GM19193 (cell line): ENCODE data around the gene KLK6.

ENCODE experiments used
- POLR2A ChIP-seq: IDR thresholded peaks from 4 replicates; pipeline ENCODE4 v1.6.1; 2011; ENCODE audit not compliant: insufficient read depth, insufficient read length; ENCODE audit errors: extremely low read depth

Gene KLK6

DNA sequence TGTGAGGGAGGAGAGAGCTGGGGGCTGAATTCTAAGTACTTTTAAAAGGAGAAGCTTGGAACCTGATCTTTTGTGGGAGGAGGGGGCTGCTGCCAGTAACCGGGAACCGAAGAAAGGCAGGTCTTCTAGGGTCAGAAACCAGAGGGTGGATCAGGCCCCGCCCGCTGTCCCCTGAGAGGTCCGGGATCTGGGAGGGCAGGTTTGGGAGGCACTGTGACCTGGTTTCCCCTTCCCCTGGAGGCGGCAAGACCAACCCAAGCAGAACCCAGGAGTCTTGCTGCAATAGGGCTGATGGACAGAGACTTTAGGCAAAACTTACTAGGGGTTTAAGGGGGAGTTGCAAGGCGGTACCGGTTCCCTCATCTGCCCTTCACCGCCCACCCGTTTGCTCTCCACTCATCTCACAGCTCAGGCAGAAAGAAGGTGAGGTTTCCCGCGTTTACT is 32.7 kb upstream of the KLK6 start:
- TF ChIP-seq POLR2A: no peak

DNA sequence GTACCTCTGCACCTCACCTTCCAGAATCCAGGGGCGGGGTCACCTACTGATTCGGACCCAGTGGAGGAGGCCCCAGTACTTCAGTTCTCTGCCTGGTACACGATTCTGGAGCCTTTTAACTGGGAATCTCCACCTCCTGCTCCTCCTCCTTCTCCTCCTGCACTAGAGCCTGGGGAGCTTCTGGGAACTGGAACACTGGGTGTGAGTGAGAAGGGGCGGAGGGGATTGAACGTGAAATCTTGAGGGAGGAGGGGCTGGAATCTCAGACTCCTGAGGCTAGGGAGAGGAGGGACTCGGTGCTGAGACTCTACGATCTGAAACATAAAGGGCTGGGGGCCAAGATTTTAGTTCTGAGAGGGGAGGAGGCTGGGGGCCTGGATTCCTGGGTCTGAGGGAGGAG is 32.1 kb upstream of the KLK6 start, which contains the start of gene KLK8:
KLK8 (minus strand) TSS at position 90 of the 400 bp plus-strand sequence. CDS start 437 bp downstream, outside the sequence.
- no peak for TF ChIP-seq POLR2A

DNA sequence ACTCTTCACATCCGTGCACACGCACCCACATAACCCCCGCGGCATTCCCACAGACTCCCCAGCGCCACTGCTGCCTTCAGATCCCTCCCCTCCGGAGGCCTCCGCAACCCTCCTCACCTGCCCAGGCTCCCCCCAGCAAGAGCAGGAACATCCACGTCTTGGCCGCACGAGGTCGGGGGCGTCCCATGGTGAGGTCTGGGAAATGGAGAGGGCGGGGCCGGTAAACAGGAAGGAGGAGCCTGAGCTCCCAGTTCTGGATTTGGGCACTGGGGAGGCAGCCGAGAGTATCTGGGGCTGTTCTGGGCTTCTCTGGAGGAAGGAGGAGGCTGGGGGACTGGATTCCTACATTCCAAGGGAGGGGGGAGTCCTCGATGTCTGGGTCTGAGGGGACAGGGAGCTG is 31.6 kb upstream of the KLK6 start:
- no peak for TF ChIP-seq POLR2A

DNA sequence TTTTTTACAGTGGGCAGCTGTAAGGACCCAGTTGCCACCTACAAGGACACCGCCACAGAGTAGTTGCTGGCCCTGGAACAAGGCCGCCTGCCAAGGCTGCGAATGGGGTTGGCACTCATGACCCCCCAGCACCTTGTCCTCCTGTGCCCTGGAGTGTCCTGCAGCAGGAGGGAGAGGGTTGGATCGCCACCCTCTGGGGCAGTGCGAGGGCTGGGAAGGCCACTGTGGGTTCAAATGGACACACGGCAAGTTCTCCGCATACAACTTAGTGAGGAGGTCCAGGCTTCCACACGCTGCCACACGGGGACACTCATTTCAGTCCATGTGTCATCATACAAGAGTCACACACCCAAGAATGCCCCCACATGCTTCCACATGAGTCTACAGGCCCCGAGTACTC is 31.0 kb upstream of the KLK6 start:
- no peak for TF ChIP-seq POLR2A

DNA sequence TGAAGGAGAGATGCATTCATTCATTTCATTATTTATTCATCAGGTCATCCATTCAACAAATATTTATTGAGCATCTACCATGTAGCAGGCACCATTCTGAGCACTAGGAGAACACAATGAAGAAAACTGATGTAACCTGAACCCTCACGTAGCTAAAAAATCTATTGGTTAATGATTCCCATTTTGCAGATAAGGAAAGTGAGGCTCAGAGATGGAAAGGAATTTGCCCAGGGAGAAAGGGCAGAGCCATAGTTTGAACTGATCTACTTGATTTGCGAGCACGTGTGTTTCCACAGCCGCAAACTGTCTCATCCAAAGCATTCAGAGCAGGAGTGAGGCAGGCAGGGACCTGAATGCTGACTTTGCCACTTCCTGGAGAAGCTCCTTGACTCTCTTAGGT is 29.3 kb upstream of the KLK6 start:
- no peak for TF ChIP-seq POLR2A

DNA sequence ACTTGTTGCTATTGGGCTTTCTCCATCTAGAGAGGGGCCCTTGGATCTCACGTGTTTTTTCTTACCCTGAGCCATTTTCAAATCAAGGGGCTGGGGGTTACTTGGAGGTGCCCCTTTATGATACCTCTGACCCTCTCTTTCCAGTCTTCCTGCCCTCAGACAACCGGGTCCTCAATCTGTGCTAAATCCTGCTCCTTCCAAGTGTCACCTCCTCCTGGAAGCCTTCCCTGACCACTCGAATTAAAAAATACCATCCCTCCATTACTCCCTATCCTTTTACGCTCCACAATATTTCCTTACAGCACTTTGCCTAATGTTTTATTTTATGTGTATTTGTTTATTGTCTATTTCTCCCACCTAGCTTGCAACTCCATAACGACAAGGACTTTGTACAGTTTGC is 28.7 kb upstream of the KLK6 start:
- TF ChIP-seq POLR2A: no peak

DNA sequence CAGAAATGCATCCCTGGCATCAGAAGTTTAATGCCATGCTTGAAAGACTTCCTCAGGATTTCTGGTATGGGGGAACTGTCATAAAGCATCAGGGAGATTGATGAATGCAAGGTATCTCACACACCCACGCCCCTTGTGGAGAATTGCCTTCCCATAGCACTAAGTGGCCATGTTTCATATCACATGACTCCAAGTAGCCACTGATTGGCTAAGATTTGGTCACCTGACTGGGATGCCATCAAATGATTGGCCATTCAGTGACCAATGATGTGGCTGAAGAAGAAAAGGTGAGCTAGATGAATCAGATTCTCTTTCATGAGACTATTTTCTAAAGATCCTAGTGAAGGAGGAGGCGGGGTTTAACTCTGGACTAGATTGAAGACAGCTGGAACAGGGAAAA is 24.7 kb upstream of the KLK6 start:
- no peak for TF ChIP-seq POLR2A

DNA sequence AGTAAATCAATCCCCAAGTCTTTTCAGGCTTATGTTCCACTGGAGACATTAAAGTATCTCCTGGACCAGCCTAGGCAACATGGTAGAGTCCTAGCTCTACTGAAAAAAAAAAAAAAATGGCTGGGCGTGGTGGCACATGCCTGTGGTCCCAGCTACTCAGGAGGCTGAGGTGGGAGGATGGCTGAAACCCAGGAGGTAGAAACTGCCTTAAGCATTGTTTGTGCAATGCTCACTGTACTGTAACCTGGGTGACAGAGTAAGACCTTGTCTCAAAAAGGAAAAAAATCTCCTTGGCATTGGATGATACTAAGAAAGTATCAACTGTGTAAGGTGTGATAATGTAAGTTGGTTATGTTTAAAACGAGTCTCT is 23.3 kb upstream of the KLK6 start:
- TF ChIP-seq POLR2A: no peak

DNA sequence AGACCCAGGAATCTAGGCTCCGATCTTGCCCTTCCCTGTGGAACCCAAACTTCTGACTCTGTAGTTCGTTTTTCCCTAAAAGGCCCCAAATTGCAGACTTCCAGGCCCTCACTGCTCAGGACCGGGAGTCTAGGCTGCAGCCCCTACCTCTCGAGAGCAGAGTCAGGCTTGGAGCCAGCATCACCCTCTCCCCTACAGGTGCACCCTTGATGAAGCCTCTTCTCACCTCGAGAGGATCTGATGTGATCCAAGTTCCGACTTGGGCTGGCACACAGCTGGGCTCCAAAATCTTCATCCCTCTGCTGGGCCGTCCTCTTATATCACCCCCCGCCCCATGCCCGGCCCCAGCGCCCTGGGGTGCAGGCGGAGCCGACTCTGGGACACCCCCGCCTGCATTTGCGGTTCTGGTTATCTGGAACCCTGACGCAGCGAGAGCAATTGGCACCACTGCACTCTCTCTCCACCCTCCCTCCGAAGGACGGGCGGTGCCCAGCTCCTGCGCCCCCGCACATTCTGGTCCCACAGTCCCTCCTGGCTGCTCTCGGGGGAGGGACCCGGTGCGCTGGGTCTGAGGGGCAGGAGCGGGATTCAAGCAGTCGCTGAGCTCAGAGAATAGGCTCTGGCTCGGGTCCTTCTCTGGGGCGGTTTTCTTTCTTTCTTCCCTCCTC is 14.4 kb upstream of the KLK6 start, which contains the start of gene KLK7:
KLK7 (minus strand) TSS at position 293 of the 668 bp plus-strand sequence. CDS start 1,518 bp downstream, outside the sequence.
- no peak for TF ChIP-seq POLR2A

DNA sequence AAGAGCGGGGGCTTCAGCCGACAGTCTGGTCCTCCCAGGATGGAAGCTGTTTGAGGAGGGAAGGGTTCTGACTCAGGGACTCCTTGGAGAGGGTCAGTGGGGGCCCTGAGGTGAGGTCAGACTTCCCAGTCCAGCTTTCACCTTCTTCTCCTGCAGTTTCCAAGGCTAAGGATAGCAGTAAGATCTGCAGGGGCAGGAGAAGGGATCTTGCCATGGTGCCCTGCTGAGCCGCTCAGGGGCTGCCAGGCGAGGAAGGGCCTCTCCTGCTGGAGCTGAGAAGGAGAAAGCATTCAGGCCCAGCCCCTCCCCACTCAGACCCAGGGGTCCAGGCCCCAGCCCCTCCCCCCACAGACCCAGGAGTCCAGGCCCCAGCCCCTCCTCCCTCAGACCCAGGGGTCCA is 12.8 kb upstream of the KLK6 start:
- TF ChIP-seq POLR2A: no peak

DNA sequence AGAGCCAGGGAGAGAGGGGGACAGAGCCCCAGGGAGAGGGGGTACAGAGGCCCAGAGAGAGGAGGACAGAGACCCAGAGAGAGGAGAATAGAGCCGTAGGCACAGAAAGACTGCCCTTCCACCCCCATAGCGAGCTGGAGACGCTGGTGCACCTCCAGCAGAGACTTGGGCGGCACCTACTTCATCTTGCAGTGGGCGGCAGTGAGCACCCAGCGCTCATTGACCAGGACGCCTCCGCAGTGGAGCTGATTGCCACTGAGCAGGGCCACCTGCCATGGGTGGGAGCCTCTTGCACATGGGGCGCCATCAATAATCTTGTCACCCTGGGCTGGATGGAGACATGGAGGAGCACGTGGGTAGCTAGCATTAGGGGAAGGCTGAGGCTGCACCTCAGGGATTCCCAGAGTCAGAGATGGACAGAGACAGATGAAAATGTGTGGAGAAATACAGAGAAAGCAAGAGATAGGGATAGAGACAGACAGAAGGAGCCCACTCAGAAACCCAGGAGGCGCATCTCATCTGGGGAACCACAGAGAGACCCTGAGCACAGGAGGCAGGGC is 12.3 kb upstream of the KLK6 start:
- no peak for TF ChIP-seq POLR2A

DNA sequence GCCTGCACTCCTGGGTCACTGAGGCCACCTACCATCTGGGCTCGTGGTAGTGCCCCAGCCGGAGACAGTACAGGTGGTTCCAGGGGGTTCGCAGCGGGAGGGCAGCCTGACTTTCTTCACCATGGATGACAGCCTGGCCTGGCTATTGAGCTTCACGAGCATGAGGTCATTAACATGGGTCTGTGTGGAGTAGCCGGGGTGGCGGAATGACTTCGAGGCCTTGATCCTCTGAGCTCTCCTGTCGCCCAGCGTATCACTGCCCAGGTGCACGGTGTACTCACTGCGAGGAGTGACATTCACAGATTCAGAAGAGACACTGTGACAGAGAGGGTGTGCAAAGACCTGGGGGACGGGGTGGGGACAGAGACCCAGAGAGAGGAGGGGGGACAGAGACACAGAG is 10.8 kb upstream of the KLK6 start:
- no peak for TF ChIP-seq POLR2A

DNA sequence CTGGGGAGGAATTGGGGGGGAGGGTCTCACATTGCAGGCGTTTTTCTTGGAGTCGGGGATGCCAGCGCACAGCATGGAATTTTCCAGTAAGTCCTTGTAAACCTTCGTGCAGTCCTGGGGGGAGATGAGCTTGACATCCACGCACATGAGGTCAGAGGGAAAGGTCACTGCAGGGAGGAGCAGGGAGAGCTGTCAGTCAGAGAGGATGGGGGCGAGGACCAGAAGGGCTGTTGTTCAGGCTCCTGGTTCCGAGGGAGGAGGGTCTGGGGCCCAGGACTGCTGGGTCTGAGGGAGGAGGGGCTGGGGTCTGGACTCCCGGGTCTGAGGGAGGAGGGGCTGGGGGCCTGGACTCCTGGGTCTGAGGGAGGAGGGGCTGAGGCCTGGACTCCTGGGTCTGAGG is 10.4 kb upstream of the KLK6 start:
- no peak for TF ChIP-seq POLR2A

DNA sequence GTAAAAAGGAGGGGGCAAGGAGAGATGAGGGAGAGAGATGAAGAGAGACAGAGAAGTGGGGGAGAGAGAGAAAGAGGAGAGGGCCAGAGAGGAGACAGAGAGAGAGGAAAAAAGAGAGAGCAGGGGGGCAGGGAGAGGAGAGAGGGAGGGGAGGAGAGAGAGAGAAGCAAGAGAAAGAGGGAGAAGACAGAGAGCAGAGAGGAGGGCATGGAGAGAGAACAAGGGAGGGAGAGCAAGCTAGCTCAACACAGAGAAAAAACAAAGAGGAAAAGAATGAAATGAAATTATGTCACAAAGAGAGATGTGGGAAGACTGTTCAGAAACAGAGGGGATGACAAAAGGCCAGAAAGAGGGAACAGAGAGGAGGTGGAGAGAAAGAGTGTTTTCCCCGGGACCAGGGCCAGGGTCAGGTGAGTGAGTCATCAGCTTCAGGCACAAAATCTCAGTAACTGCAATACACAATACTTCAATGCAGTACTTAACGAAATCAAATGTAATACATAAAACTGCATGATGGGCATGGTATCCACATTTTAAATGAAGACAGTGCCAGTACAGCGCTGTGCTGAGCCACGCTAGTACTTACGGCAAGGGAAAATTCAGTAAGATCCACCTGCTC is 9.5 kb upstream of the KLK6 start:
- TF ChIP-seq POLR2A: no peak

DNA sequence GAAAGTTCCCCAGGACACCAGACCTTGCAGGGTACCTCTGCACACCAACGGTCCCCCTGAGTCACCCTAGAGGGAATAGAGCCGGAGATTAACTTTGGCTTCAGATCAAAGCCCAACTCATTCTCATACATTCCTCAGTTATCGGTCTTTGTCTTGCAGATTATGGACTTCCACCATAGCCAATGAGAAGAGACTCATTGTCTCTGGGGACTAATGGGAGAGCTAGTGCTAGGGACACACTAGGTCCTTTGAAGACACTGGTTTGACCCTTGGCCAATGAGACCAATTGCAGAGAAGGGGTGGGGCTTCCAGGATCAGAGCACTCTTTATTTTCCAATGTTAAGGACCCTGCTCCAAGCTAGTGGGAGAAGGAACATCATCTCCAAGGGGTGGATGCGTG is 8.2 kb upstream of the KLK6 start:
- no peak for TF ChIP-seq POLR2A

DNA sequence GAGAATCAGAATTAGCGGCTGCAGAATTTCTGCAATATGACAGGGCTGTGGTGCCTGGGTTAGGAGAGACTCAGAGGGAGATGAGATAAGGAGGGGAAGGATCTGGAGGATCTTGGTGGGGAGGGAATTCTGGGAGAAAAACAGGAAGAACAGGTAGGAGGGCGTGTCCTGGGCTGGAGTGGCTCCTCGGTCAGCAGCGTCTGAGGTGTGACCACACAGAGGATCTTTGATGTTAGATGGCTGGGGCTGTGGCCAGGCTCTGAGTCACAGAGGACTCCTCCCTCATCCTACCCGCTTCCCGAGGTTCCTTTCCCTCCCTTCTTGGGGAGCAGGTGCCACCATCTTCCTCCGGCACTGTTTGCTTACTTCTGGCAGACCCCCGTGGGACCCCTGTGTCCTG is 6.4 kb upstream of the KLK6 start:
- no peak for TF ChIP-seq POLR2A

DNA sequence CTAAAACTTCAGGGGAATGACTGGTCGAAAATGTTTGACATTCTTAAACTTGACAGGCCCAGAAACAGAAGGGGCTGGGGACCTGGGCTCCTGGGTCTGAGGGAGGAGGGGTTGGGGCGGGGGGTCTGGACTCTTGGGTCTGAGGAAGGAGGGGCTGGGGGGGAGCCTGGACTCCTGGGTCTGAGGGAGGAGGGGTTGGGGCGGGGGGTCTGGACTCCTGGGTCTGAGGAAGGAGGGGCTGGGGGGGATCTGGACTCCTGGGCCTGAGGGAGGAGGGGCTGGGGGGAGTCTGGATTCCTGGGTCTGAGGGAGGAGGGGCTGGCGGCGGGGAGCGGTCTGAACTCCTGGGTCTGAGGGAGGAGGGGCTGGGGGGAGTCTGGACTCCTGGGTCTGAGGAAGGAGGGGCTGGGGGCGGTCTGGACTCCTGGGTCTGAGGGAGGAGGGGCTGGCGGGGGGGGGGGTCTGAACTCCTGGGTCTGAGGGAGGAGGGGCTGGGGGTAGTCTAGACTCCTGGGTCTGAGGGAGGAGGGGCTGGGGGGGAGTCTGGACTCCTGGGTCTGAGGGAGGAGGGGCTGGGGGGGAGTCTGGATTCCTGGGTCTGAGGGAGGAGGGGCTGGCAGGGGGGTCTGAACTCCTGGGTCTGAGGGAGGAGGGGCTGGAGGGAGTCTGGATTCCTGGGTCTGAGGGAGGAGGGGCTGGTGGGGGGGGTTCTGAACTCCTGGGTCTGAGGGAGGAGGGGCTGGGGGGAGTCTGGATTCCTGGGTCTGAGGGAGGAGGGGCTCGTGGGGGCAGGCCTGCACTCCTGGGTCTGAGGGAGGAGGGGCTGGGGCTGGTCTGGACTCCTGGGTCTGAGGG is 5.5 kb upstream of the KLK6 start:
- no peak for TF ChIP-seq POLR2A
